ENCODE measurements around the gene HSPH1. TPM values are rescaled to one million over a fixed set of nuclear protein-coding genes. Genes with fewer than 3 reads are reported as not detected.

The HSPH1 gene
- total and polyA plus RNA-seq, 2 donors, result 58.2 to 87.0 TPM

DNA sequence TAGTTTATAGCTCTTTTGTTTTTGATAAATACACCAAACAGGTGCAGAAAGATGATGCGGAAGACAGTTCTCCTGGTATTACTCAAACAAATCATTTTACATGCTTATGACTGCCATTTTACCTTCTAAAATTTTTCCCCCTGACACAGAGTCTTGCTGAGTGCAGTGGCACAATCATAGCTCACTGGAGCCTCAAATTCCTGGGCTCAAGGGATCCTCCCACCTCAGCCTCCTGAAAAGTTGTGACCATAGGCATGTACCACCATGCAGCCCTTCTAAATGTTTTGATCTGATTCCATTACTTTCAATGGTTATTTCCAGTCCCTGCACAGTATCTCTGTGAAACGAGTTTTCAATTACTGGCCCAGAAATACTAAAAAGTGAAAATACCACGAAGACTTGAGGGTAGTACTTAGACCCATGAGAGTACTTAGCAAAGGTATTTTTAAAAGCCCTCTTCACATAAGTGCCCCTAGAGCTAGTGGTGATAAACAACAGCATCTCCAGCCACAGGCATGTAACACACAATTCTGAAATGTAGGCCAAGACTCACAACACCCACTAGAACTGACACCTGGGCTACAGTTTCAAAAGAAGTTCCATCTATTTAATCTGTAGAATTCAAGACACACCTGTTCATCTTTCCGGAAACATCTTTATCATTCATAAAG lies 11.3 kb downstream of the HSPH1 start:
- 97% methylated on average over 4 of the region's 4 CpGs for WGBS
- no peaks in the 10 kb centered on the region for H3K27me3 ChIP-seq (ENCODE audit: control insufficient read depth in 2 of 2, insufficient read depth in 1 of 2, low read length in 1 of 2)
- no peaks in the 10 kb centered on the region for H3K9me3 ChIP-seq (ENCODE audit: control insufficient read depth in 2 of 2, insufficient read depth in 1 of 2, low read length in 1 of 2)
- no peak overlapping the region for H3K4me3 ChIP-seq (ENCODE audit: low read length in 2 of 2)
- peak overlapping the region in 1 of 2 donors; percentile 85 for H3K27ac ChIP-seq (ENCODE audit: low read depth in 1 of 2, low read length in 1 of 2)
- peak in 1 of 9 donors; percentile 37 for DNase-seq (ENCODE audit: low read depth in 6 of 9, low spot score in 9 of 9)
- H3K4me1 ChIP-seq (ENCODE audit: control insufficient read depth in 2 of 2, insufficient read depth in 2 of 2, low read length in 2 of 2), result peaks cover 0 to 7% of the 10 kb centered on the region in 2 donors
- peaks cover 30 to 84% of the 10 kb centered on the region in 2 donors for H3K36me3 ChIP-seq (ENCODE audit: control insufficient read depth in 2 of 2, insufficient read depth in 2 of 2, low read length in 1 of 2)

DNA sequence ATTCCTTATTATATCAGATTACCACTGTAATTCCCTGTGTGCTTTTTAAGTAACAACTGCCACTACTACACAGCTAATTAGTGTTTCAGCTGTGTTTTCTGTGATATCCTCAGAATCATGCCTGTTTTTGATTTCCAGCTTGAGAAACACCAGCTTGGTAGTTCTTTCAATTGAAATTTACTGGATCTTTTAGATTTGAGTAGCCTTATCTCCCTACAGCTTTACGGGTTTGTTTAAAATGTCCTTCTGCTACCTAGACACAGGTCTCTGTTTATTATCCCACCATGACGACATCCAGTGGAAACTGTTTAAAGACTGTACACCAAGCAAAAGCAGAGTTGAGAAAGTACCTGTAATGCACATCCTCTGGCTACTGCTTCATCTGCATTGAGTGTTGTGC lies 12.1 kb downstream of the HSPH1 start:
- Histone ChIP-seq H3K36me3 (ENCODE audit: control insufficient read depth in 2 of 2, insufficient read depth in 2 of 2, low read length in 1 of 2) (peaks cover 30 to 82% of the 10 kb centered on the region in 2 donors), H3K4me3 (ENCODE audit: low read length in 2 of 2) (no peak overlapping the region), H3K27me3 (ENCODE audit: control insufficient read depth in 2 of 2, insufficient read depth in 1 of 2, low read length in 1 of 2) (no peaks in the 10 kb centered on the region), H3K4me1 (ENCODE audit: control insufficient read depth in 2 of 2, insufficient read depth in 2 of 2, low read length in 2 of 2) (peaks cover 0 to 7% of the 10 kb centered on the region in 2 donors), H3K9me3 (ENCODE audit: control insufficient read depth in 2 of 2, insufficient read depth in 1 of 2, low read length in 1 of 2) (no peaks in the 10 kb centered on the region), H3K27ac (ENCODE audit: low read depth in 1 of 2, low read length in 1 of 2) (peak overlapping the region in 1 of 2 donors; percentile 85)
- DNase-seq (ENCODE audit: low read depth in 6 of 9, low spot score in 9 of 9), result no peak
- WGBS, result 98% methylated on average over 2 of the region's 2 CpGs

DNA sequence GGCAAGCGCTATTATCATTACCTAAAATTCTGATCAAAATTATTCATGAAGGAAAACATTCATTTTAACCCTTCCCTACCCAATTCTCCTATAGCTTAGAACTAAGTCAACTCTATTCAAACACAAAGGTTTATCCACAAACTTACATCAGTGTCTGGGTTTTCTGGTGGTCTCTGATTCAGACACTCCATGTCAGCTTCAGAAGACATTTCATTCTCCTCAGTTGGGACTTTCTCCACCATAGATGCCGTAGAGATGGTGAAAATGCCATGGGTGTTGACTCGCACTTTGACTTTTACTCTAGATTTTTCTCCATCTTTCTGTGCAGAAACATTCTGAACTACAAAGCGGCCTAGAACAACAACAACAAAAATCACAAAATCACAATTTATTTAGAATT lies 16.3 kb downstream of the HSPH1 start:
- H3K4me3 ChIP-seq (ENCODE audit: low read length in 2 of 2), result no peak overlapping the region
- WGBS, result 98% methylated on average over 4 of the region's 4 CpGs
- peaks cover 0 to 4% of the 10 kb centered on the region in 2 donors for H3K4me1 ChIP-seq (ENCODE audit: control insufficient read depth in 2 of 2, insufficient read depth in 2 of 2, low read length in 2 of 2)
- H3K27ac ChIP-seq (ENCODE audit: low read depth in 1 of 2, low read length in 1 of 2), result no peak overlapping the region
- H3K27me3 ChIP-seq (ENCODE audit: control insufficient read depth in 2 of 2, insufficient read depth in 1 of 2, low read length in 1 of 2), result no peaks in the 10 kb centered on the region
- DNase-seq (ENCODE audit: low read depth in 6 of 9, low spot score in 9 of 9), result no peak
- no peaks in the 10 kb centered on the region for H3K9me3 ChIP-seq (ENCODE audit: control insufficient read depth in 2 of 2, insufficient read depth in 1 of 2, low read length in 1 of 2)
- H3K36me3 ChIP-seq (ENCODE audit: control insufficient read depth in 2 of 2, insufficient read depth in 2 of 2, low read length in 1 of 2), result peaks cover 22 to 75% of the 10 kb centered on the region in 2 donors

DNA sequence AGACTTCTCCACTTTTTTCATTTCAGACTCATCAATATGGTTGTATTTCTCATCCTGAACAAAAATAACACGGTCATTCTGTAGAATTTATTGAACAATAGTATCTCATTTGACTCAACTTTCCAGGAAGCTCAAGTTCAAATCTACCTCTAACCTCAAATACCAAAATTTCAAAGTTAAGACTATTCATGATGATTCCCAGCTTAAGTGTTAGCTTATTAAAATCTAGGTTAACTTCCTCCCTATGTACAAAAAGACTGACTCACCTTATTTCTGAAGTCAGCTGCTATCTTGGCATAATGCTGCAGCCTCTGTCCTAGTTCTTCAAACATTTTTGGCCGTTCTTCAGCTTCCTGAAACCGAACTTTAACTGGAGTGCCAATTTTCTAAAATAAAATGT lies 23.2 kb downstream of the HSPH1 start:
- DNase-seq (ENCODE audit: low read depth in 6 of 9, low spot score in 9 of 9), result no peak
- H3K36me3 ChIP-seq (ENCODE audit: control insufficient read depth in 2 of 2, insufficient read depth in 2 of 2, low read length in 1 of 2), result peaks cover 21 to 66% of the 10 kb centered on the region in 2 donors
- H3K4me3 ChIP-seq (ENCODE audit: low read length in 2 of 2), result no peak overlapping the region
- H3K27me3 ChIP-seq (ENCODE audit: control insufficient read depth in 2 of 2, insufficient read depth in 1 of 2, low read length in 1 of 2), result no peaks in the 10 kb centered on the region
- H3K27ac ChIP-seq (ENCODE audit: low read depth in 1 of 2, low read length in 1 of 2), result no peak overlapping the region
- H3K4me1 ChIP-seq (ENCODE audit: control insufficient read depth in 2 of 2, insufficient read depth in 2 of 2, low read length in 2 of 2), result peaks cover 7 to 12% of the 10 kb centered on the region in 2 donors
- H3K9me3 ChIP-seq (ENCODE audit: control insufficient read depth in 2 of 2, insufficient read depth in 1 of 2, low read length in 1 of 2), result no peaks in the 10 kb centered on the region
- WGBS, result 98% methylated on average over 3 of the region's 3 CpGs

DNA sequence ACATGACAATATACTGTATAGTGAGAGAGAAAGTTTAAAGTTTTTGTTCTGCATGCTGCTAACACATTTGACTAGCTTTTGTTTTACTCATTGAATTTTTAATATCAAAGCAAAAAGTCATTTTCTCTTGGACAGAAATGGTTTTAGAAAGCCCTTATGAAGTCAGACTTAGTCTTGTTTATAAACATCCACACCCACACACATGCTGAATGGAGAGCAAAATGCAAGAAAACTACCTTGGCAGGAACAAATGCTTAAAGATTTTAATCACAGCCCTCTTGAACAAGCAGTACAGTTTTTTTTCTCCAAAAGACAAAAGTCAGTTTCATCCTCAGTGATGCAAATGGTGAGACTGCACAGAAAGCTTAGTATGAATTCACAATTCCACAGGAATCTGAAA lies 25.0 kb downstream of the HSPH1 start:
- H3K36me3 ChIP-seq (ENCODE audit: control insufficient read depth in 2 of 2, insufficient read depth in 2 of 2, low read length in 1 of 2), result peaks cover 14 to 48% of the 10 kb centered on the region in 2 donors

DNA sequence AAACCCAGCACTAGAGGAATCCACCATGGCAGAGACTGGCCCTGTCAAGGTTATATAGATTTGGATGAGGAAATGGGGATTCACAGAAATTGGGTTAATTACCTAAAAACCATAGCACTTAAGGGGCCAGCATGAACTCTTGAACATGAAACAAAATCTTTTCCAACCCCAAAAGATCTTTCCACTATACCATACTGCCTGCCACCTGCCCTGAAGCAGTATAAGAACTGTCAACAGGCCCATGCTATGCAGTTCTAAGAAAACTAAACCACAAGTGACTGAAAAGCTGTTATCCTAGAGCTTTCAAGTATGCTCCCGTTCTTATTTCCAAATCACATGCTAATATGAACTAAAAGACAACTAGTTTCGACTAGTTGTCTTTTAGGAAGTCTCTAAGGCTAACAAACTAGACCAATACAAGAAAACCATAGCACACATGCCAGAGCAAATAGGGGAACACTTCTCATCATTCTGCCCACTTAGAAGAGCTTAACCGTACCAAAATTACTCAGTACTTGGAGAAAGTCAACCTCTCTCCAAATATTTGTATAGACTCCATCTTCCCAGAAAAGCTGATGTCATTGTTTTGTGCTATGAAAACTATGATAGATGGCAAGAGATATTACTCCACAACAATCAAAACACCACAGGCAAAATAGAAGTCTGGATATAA lies 27.5 kb downstream of the HSPH1 start:
- Histone ChIP-seq H3K27me3 (ENCODE audit: control insufficient read depth in 2 of 2, insufficient read depth in 1 of 2, low read length in 1 of 2) (no peaks in the 10 kb centered on the region), H3K27ac (ENCODE audit: low read depth in 1 of 2, low read length in 1 of 2) (peak overlapping the region; percentile 71 to 96), H3K36me3 (ENCODE audit: control insufficient read depth in 2 of 2, insufficient read depth in 2 of 2, low read length in 1 of 2) (peaks cover 10 to 31% of the 10 kb centered on the region in 2 donors), H3K9me3 (ENCODE audit: control insufficient read depth in 2 of 2, insufficient read depth in 1 of 2, low read length in 1 of 2) (no peaks in the 10 kb centered on the region), H3K4me3 (ENCODE audit: low read length in 2 of 2) (no peak overlapping the region), H3K4me1 (ENCODE audit: control insufficient read depth in 2 of 2, insufficient read depth in 2 of 2, low read length in 2 of 2) (peaks cover 38 to 53% of the 10 kb centered on the region in 2 donors)
- peak in 7 of 9 donors; percentile 24 to 81 (median 54) for DNase-seq (ENCODE audit: low read depth in 6 of 9, low spot score in 9 of 9)
- 31% methylated on average over 3 of the region's 3 CpGs for WGBS

More for the DNA sequence above, 25.0 kb downstream of the HSPH1 start:
- Histone ChIP-seq H3K4me3 (ENCODE audit: low read length in 2 of 2) (no peak overlapping the region), H3K9me3 (ENCODE audit: control insufficient read depth in 2 of 2, insufficient read depth in 1 of 2, low read length in 1 of 2) (no peaks in the 10 kb centered on the region), H3K27me3 (ENCODE audit: control insufficient read depth in 2 of 2, insufficient read depth in 1 of 2, low read length in 1 of 2) (no peaks in the 10 kb centered on the region), H3K27ac (ENCODE audit: low read depth in 1 of 2, low read length in 1 of 2) (peak overlapping the region in 1 of 2 donors; percentile 48), H3K4me1 (ENCODE audit: control insufficient read depth in 2 of 2, insufficient read depth in 2 of 2, low read length in 2 of 2) (peaks cover 23 to 30% of the 10 kb centered on the region in 2 donors)
- DNase-seq (ENCODE audit: low read depth in 6 of 9, low spot score in 9 of 9), result no peak

DNA sequence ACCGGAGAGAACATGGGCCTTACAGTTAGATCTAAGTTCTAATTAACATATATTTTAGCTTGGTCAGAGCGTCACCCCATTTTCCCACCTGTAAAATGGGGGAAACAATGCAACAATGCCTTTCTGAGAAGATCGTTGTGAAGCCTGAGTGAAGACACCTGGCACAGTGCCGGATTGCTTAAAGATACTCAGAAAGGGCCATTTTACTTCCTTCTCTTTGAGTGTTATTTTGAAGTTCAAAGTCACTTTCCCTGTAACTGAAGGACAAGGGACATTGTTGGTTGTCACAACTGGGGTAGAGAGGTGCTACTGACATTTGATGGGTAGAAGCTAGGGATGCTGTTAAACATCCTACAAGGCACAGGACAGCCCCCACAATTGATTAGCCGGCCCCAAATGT lies 28.1 kb downstream of the HSPH1 start:
- WGBS, result 56% methylated on average over 5 of the region's 5 CpGs
- peak in 5 of 9 donors; percentile 43 to 74 (median 45) for DNase-seq (ENCODE audit: low read depth in 6 of 9, low spot score in 9 of 9)
- H3K4me3 ChIP-seq (ENCODE audit: low read length in 2 of 2), result no peak overlapping the region
- no peaks in the 10 kb centered on the region for H3K9me3 ChIP-seq (ENCODE audit: control insufficient read depth in 2 of 2, insufficient read depth in 1 of 2, low read length in 1 of 2)
- peaks cover 42 to 58% of the 10 kb centered on the region in 2 donors for H3K4me1 ChIP-seq (ENCODE audit: control insufficient read depth in 2 of 2, insufficient read depth in 2 of 2, low read length in 2 of 2)
- peaks cover 10 to 26% of the 10 kb centered on the region in 2 donors for H3K36me3 ChIP-seq (ENCODE audit: control insufficient read depth in 2 of 2, insufficient read depth in 2 of 2, low read length in 1 of 2)
- no peaks in the 10 kb centered on the region for H3K27me3 ChIP-seq (ENCODE audit: control insufficient read depth in 2 of 2, insufficient read depth in 1 of 2, low read length in 1 of 2)
- peak overlapping the region; percentile 71 to 96 for H3K27ac ChIP-seq (ENCODE audit: low read depth in 1 of 2, low read length in 1 of 2)

DNA sequence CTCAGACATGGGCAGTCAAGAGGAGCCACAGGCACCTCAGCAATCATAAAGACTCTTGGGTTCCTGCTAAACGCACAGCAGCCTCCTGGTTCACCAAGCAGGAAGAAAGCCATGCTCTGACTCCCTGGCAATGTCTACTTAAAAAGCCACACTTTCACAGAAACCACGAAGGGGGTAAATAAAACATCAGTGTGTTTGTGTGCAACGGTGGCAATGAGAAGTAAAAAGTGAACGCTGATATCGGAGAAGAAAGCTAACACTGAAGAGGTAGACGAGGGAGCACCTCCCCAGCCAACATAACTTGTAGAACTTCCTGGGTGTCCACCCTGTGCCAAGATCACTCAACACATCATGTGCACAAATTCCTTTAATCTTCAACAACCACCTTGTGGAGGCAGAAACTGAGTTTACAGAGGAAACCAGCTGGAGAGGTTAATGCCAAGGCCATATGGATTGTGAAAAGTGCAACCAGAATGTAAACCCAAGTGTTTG lies 30.2 kb downstream of the HSPH1 start:
- peaks cover 3 to 5% of the 10 kb centered on the region in 2 donors for H3K36me3 ChIP-seq (ENCODE audit: control insufficient read depth in 2 of 2, insufficient read depth in 2 of 2, low read length in 1 of 2)
- H3K4me1 ChIP-seq (ENCODE audit: control insufficient read depth in 2 of 2, insufficient read depth in 2 of 2, low read length in 2 of 2), result peaks cover 42 to 62% of the 10 kb centered on the region in 2 donors
- no peaks in the 10 kb centered on the region for H3K27me3 ChIP-seq (ENCODE audit: control insufficient read depth in 2 of 2, insufficient read depth in 1 of 2, low read length in 1 of 2)
- peak overlapping the region in 1 of 2 donors; percentile 1 for H3K4me3 ChIP-seq (ENCODE audit: low read length in 2 of 2)
- H3K9me3 ChIP-seq (ENCODE audit: control insufficient read depth in 2 of 2, insufficient read depth in 1 of 2, low read length in 1 of 2), result peaks cover 1 to 7% of the 10 kb centered on the region in 2 donors
- peak overlapping the region; percentile 79 to 96 for H3K27ac ChIP-seq (ENCODE audit: low read depth in 1 of 2, low read length in 1 of 2)
- peak; percentile 48 to 90 (median 70) for DNase-seq (ENCODE audit: low read depth in 6 of 9, low spot score in 9 of 9)
- WGBS, result 10% methylated on average over 6 of the region's 6 CpGs

DNA sequence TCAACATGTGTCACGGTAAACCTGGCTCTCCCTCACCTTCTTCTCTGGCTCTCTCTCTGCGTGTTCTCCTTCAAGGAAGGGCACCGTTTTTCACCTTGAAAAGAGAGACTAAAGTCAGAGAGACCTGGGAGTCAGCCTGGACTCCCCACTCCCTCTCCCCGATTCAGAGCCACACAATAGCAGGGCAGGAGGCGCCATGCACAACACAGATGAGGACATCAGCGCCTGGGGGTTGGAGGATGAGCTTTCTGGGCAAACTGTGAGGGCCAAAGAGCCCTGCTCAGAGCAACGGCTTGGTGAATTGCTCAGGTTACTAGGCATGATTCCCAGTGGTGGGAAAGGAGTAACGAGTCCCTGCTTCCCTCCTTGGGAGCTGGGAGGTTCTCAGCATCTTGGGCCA lies 32.3 kb downstream of the HSPH1 start:
- Histone ChIP-seq H3K4me3 (ENCODE audit: low read length in 2 of 2) (no peak overlapping the region), H3K4me1 (ENCODE audit: control insufficient read depth in 2 of 2, insufficient read depth in 2 of 2, low read length in 2 of 2) (peaks cover 42 to 56% of the 10 kb centered on the region in 2 donors), H3K27ac (ENCODE audit: low read depth in 1 of 2, low read length in 1 of 2) (no peak overlapping the region), H3K9me3 (ENCODE audit: control insufficient read depth in 2 of 2, insufficient read depth in 1 of 2, low read length in 1 of 2) (peaks cover 1 to 7% of the 10 kb centered on the region in 2 donors), H3K36me3 (ENCODE audit: control insufficient read depth in 2 of 2, insufficient read depth in 2 of 2, low read length in 1 of 2) (no peaks in the 10 kb centered on the region), H3K27me3 (ENCODE audit: control insufficient read depth in 2 of 2, insufficient read depth in 1 of 2, low read length in 1 of 2) (no peaks in the 10 kb centered on the region)
- WGBS, result 85% methylated on average over 8 of the region's 8 CpGs
- DNase-seq (ENCODE audit: low read depth in 6 of 9, low spot score in 9 of 9), result no peak

Measured in thymus (tissue), 11 donors.